Pancreas (tissue), 10 donors: ENCODE data around the gene DYNC2H1. TPM values are rescaled to one million over a fixed set of nuclear protein-coding genes. Genes with fewer than 3 reads are reported as not detected.
A peak's percentile ranks its signal among the peaks of the same experiment; 100 is the strongest.

Experiments
- ATAC-seq, 4 donors: fragments of 200-7000 bp; cut with Tn5 transposase; one replicate each; pipeline versions ENCODE4 v1.8.0 to v1.9.1; 2020; ENCODE audit warnings: mild to moderate bottlenecking in 4 of 4, moderate library complexity in 4 of 4
- DNase-seq, 6 donors: peaks; one replicate each; pipeline ENCODE4 v3.0.0-alpha.2; 2020
- FAIRE-seq: peaks from 2 replicates; lab custom pipeline; 2012; peaks lifted over from hg19 to GRCh38; lab: Jason Lieb, UNC
- H3K27ac ChIP-seq, 4 donors: fragments of 200-600 bp; sonication (generic); 1 replicate in 3 of 4; 2 replicates in 1 of 4; pipeline versions ENCODE4 v1.5.0 to v1.8.0; 2020
- H3K27me3 ChIP-seq, 4 donors: fragments of 200-600 bp; one replicate each; pipeline ENCODE4 v1.8.0; 2021
- H3K36me3 ChIP-seq, 3 donors: fragments of 200-600 bp; sonication (generic) in 1 of 3; one replicate each; pipeline versions ENCODE4 v1.5.0 to v1.8.0; 2020 to 2021
- H3K4me1 ChIP-seq, 3 donors: fragments of 200-600 bp; one replicate each; pipeline ENCODE4 v1.8.0; 2021
- H3K4me3 ChIP-seq, 4 donors: fragments of 200-600 bp; sonication (generic) in 2 of 4; one replicate each; pipeline versions ENCODE4 v1.5.0 to v1.8.0; 2020 to 2021
- H3K9me3 ChIP-seq, 4 donors: fragments of 200-600 bp; one replicate each; pipeline ENCODE4 v1.8.0; 2021
- WGBS, 2 donors: extraction: QIAGEN DNeasy Blood & Tissue Kit; methylation state at CpG; one replicate each; pipeline ENCODE4 v1.1.7; 2013; 5-methylcytosine and 5-hydroxymethylcytosine counted together
- intact Hi-C, 3 donors: fragments of 100-400 bp; cut with DNase I; formaldehyde crosslinking; loops; one replicate each; pipeline versions ENCODE4 v1.11.1 to v1.14.2; 2022
- polyA plus RNA-seq, 2 donors: library from polyadenylated mRNA; stranded (reverse); fragments of 200-250 nt; gene quantifications; one replicate each; pipeline ENCODE4 v1.2.3, GENCODE V29; 2013
- total RNA-seq, 6 donors: library from RNA; stranded (reverse); fragmentation: NEBNext Ultra II Directional in 4 of 6; extraction: Animal tissue kit (Norgen Biotek cat#: 25700) in 4 of 6; gene quantifications; one replicate each; pipeline versions ENCODE4 v1.2.1 to v1.2.4, GENCODE V29; 2021 to 2023
- TF ChIP-seq, protein P1 (sequence below), 4 donors: fragments of 200-600 bp; sonication (generic) in 3 of 4; IDR thresholded peaks; one replicate each; pipeline versions ENCODE4 v1.5.0 to v1.8.0; 2021; ENCODE audit warnings: antibody characterized with exemption in 4 of 4
- donor health status: healthy with polysubstance abuse.
- donor health status: DM: no; HTN: no; CAD: no; lungs with moderate emphysema.
- donor health status: DM: no; HTN: no; CAD: no.
- donor health status: control.
- donor health status: control.
- donor health status: Bipolar disorder and iron deficiency.
- donor health status: DM: yes; HTN: yes; CAD: no.
- donor health status: DM: no; HTN: no; CAD: no.
- donor health status: DM: no; HTN: no; CAD: no.
- donor health status: DM: yes; HTN: yes; CAD: no.

Gene DYNC2H1
- total and polyA plus RNA-seq, 8 donors = 6.6 to 15.2 (median 8.4) TPM

DNA sequence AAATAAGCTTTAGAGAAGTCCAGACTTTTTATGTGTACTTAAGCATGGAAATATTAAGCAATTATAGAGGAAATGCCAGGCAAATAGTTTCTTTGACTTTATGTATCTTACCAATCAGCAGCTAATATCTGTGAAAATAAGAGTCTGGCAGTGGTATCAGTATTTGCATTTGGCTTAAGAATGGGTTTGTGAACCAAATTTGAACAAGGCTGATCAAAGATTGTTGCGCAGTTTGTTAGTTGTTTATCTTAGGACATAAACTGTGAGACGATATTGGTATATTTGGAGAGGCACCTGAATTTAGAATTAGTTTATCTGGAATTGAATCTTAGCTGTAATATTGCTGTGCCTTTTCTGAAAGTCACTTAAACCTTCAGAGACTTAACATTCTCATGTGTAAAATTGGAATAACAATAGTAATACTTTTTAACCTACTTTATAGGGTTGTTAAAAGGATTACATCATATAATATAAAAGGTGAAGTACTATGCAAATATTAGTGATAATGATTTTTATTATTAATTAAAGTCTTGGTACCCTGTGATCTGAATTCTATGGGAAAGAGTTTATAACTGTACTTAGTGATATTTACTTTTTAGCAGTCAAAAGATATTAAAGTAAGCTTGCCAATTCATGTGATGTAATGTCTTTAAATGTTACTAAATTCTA lies 66.4 kb downstream of the DYNC2H1 start:
- H3K27ac ChIP-seq = no peak overlapping the region
- no peaks in the 10 kb centered on the region for H3K4me1 ChIP-seq
- peaks cover 0 to 5% (median 0%) of the 10 kb centered on the region in 3 donors for H3K36me3 ChIP-seq
- DNase-seq = no peak
- ATAC-seq = peak in 1 of 4 donors; percentile 46
- WGBS, 2 donors = 43 to 46% methylated on average over 2 of the region's 2 CpGs
- peak; percentile 9 for FAIRE-seq
- no peaks in the 10 kb centered on the region for H3K27me3 ChIP-seq
- intact Hi-C loops = no loop called here
- no peaks in the 10 kb centered on the region for H3K9me3 ChIP-seq
- no peak overlapping the region for H3K4me3 ChIP-seq
- TF ChIP-seq, protein P1, sequence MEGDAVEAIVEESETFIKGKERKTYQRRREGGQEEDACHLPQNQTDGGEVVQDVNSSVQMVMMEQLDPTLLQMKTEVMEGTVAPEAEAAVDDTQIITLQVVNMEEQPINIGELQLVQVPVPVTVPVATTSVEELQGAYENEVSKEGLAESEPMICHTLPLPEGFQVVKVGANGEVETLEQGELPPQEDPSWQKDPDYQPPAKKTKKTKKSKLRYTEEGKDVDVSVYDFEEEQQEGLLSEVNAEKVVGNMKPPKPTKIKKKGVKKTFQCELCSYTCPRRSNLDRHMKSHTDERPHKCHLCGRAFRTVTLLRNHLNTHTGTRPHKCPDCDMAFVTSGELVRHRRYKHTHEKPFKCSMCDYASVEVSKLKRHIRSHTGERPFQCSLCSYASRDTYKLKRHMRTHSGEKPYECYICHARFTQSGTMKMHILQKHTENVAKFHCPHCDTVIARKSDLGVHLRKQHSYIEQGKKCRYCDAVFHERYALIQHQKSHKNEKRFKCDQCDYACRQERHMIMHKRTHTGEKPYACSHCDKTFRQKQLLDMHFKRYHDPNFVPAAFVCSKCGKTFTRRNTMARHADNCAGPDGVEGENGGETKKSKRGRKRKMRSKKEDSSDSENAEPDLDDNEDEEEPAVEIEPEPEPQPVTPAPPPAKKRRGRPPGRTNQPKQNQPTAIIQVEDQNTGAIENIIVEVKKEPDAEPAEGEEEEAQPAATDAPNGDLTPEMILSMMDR (IDR thresholded peaks at IDR 0.05) = no peak

DNA sequence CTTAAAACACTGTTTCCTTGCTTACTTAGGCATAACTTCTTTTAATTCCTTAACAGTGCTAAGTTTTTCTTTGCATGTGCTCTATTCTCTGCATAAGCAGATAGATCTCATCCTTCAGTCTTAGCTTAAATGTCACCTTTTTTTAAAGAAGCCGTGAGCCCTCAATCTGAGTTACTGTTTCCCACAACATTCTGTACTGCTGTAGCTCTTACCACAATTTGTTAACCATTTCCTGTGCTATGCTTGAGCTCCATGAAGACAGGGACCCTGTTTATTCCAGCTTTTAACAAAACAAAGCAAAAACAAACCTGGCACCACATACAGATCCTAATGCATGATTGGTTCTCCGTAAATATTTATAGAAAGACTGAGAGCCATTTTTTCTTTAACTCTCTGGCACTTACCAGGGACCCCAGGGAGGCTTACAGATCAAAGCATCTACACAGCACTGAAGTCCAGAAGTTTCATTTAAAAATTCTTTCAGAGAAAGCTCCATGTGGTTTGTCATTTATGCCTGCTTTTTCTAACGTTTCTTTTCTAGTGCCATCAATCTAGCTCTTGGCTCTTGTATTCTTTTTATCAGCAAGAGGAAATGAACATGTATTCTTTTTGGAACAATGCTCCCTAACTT lies 74.9 kb downstream of the DYNC2H1 start:
- intact Hi-C loops = no loop called here
- H3K36me3 ChIP-seq = peaks cover 0 to 8% (median 0%) of the 10 kb centered on the region in 3 donors
- no peak for FAIRE-seq
- 34% methylated on average over 3 of the region's 3 CpGs for WGBS, 2 donors
- DNase-seq = no peak
- TF ChIP-seq, protein P1 (IDR thresholded peaks at IDR 0.05) = no peak
- H3K4me1 ChIP-seq = no peaks in the 10 kb centered on the region
- ATAC-seq = no peak
- H3K9me3 ChIP-seq = no peaks in the 10 kb centered on the region
- H3K27me3 ChIP-seq = no peaks in the 10 kb centered on the region
- H3K4me3 ChIP-seq = no peak overlapping the region
- H3K27ac ChIP-seq = no peak overlapping the region

DNA sequence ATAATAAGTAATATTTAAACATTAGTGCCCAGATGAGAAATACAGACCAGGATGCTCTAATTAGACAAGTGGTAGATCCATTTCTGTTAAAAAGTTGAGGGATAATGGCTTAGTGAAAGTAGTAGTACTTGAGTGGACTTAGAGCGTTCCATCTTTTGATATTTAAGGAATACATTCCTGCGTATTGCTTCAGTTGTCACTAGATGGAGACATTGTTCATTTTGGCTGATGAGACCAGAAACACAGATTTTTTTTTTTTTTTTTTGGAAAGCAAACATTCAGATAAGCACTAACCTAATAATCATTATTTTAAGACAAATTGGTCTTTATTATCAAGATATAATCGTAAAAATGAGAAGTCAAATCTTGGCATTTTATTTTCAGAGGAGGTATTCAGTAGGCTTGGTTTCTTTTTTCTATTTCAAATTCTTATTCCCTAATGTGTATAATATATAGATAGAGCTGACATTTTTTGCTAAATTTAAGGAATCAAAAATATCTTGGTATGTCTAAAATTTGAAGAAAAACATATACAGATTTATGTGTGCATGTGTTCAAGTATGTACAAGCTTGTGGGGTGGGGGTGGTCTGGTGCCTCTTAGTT lies 92.9 kb downstream of the DYNC2H1 start:
- DNase-seq = no peak
- no peak for FAIRE-seq
- H3K27me3 ChIP-seq = no peaks in the 10 kb centered on the region
- H3K27ac ChIP-seq = no peak overlapping the region
- no peaks in the 10 kb centered on the region for H3K9me3 ChIP-seq
- H3K4me3 ChIP-seq = no peak overlapping the region
- TF ChIP-seq, protein P1 (IDR thresholded peaks at IDR 0.05) = peak in 3 of 4 donors; percentile 18 to 31 (median 21)
- WGBS, 2 donors = 26 to 30% methylated on average over 3 of the region's 3 CpGs
- peaks cover 0 to 7% (median 3%) of the 10 kb centered on the region in 3 donors for H3K36me3 ChIP-seq
- H3K4me1 ChIP-seq = no peaks in the 10 kb centered on the region
- intact Hi-C loops = loop anchor here in 1 of 3 donors (10.0 kb wide), 1 partner anchor 393 kb away; no protein-coding TSS in a partner anchor
- peak in 3 of 4 donors; percentile 56 to 77 (median 74) for ATAC-seq

- H3K9me3 ChIP-seq = no peaks in the 10 kb centered on the region
- no peak overlapping the region for H3K4me3 ChIP-seq
- H3K4me1 ChIP-seq = no peaks in the 10 kb centered on the region
- peaks cover 0 to 2% (median 0%) of the 10 kb centered on the region in 3 donors for H3K36me3 ChIP-seq
- H3K27me3 ChIP-seq = no peaks in the 10 kb centered on the region
- DNase-seq (no peak), ATAC-seq (no peak), FAIRE-seq (no peak)
- intact Hi-C loops = no loop called here
- TF ChIP-seq, protein P1 (IDR thresholded peaks at IDR 0.05) = no peak
- no peak overlapping the region for H3K27ac ChIP-seq
- 87 to 89% methylated on average over 1 of the region's 1 CpG for WGBS, 2 donors
Observed at GRCh38 chr11:103210543-103210942, 101.3 kb downstream of the DYNC2H1 start.
